SW 1271 (cell line): ENCODE data around the gene SIK3.
"Not testable (repeated sequence)": the region's sequence is repeated elsewhere in the genome, so short reads cannot be mapped to it uniquely, and the experiment has no call there.

ENCODE experiments used
- DNase-seq, 2 experiments: peaks; one replicate each; lab custom pipeline; 2025; lab: John Stamatoyannopoulos, UW

The SIK3 gene

GRCh38 chr11:117045956-117046355, 52.3 kb downstream of the SIK3 start:
- no peak for DNase-seq

GRCh38 chr11:117045196-117045595, 53.0 kb downstream of the SIK3 start:
- DNase-seq = no peak

GRCh38 chr11:117044287-117045035, 53.8 kb downstream of the SIK3 start:
- no peak for DNase-seq

- no peak for DNase-seq
These were observed 55.5 kb downstream of the SIK3 start for GRCh38 chr11:117042689-117043088.

GRCh38 chr11:117039900-117040299, 58.3 kb downstream of the SIK3 start:
- DNase-seq = no peak

GRCh38 chr11:117039270-117039669, 59.0 kb downstream of the SIK3 start:
- DNase-seq = no peak

- no peak for DNase-seq
These were observed 60.3 kb downstream of the SIK3 start for GRCh38 chr11:117037975-117038350.

- DNase-seq = no peak
These were observed 60.8 kb downstream of the SIK3 start for GRCh38 chr11:117037279-117037974.

GRCh38 chr11:117034901-117035300, 63.3 kb downstream of the SIK3 start:
- no peak for DNase-seq

GRCh38 chr11:117026593-117027330, 71.5 kb downstream of the SIK3 start:
- DNase-seq = no peak

- DNase-seq = not testable (repeated sequence)
These were observed 74.5 kb downstream of the SIK3 start for GRCh38 chr11:117023707-117024106.

GRCh38 chr11:117023178-117023577, 75.0 kb downstream of the SIK3 start:
- no peak for DNase-seq

- no peak for DNase-seq
These were observed 75.7 kb downstream of the SIK3 start for GRCh38 chr11:117022526-117022925.

GRCh38 chr11:117020869-117021564, 77.2 kb downstream of the SIK3 start:
- DNase-seq = no peak

GRCh38 chr11:117020287-117020686, 77.9 kb downstream of the SIK3 start:
- DNase-seq = no peak

GRCh38 chr11:117019871-117020270, 78.4 kb downstream of the SIK3 start:
- DNase-seq = no peak

- DNase-seq = no peak
These were observed 80.8 kb downstream of the SIK3 start for GRCh38 chr11:117017456-117017855.

- no peak for DNase-seq
These were observed 81.5 kb downstream of the SIK3 start for GRCh38 chr11:117016747-117017146.

- DNase-seq = no peak
These were observed 82.0 kb downstream of the SIK3 start for GRCh38 chr11:117016246-117016645.

GRCh38 chr11:117011541-117011898, 86.7 kb downstream of the SIK3 start:
- no peak for DNase-seq

GRCh38 chr11:117010808-117011540, 87.3 kb downstream of the SIK3 start:
- DNase-seq = peak in 1 of 2 experiments; percentile 11
